T-helper 2 cell treated with Interferon-gamma antibody and Interleukin-4, amounts not matched to agents 5 μg/mL and 100 μg/mL, for 36 hours (primary cell): ENCODE measurements around the gene LARP4B.

ENCODE experiments used
- DNase-seq: peaks from one replicate; pipeline ENCODE4 v3.0.0; 2021; ENCODE audit warnings: low spot score
- H3K27ac Mint-ChIP-seq: one replicate; pipeline ENCODE4 v1.8.0; 2021; ENCODE audit warnings: mild to moderate bottlenecking, mixed read lengths
- H3K27me3 Mint-ChIP-seq: one replicate; pipeline ENCODE4 v1.8.0; 2021; ENCODE audit warnings: low read depth, mixed read lengths
- H3K36me3 Mint-ChIP-seq: one replicate; pipeline ENCODE4 v1.8.0; 2021; ENCODE audit warnings: low read depth, mixed read lengths
- H3K4me1 Mint-ChIP-seq: one replicate; pipeline ENCODE4 v1.8.0; 2021; ENCODE audit warnings: low read depth, mixed read lengths
- H3K4me3 Mint-ChIP-seq: one replicate; pipeline ENCODE4 v1.8.0; 2022; ENCODE audit warnings: mild to moderate bottlenecking, moderate library complexity, mixed read lengths
- H3K9me3 Mint-ChIP-seq: one replicate; pipeline ENCODE4 v1.8.0; 2021; ENCODE audit warnings: mixed read lengths

The LARP4B gene

GRCh38 chr10:761376-761775 lies 170.1 kb downstream of the LARP4B start:
- H3K4me3 Mint-ChIP-seq = no peak overlapping the region
- DNase-seq = no peak
- H3K4me1 Mint-ChIP-seq = peaks cover 3% of the 10 kb centered on the region
- H3K36me3 Mint-ChIP-seq = no peaks in the 10 kb centered on the region
- H3K27ac Mint-ChIP-seq = peak overlapping the region; percentile 2
- H3K9me3 Mint-ChIP-seq = peaks cover 31% of the 10 kb centered on the region
- H3K27me3 Mint-ChIP-seq = peaks cover 10% of the 10 kb centered on the region

- H3K9me3 Mint-ChIP-seq = peaks cover 31% of the 10 kb centered on the region
- no peak overlapping the region for H3K4me3 Mint-ChIP-seq
- H3K27ac Mint-ChIP-seq = no peak overlapping the region
Measured at GRCh38 chr10:760622-761021, 170.9 kb downstream of the LARP4B start.

GRCh38 chr10:759898-760477 lies 171.5 kb downstream of the LARP4B start:
- Mint-ChIP-seq H3K4me1 (peaks cover 3% of the 10 kb centered on the region), H3K27me3 (peaks cover 10% of the 10 kb centered on the region), H3K36me3 (no peaks in the 10 kb centered on the region), H3K9me3 (peaks cover 37% of the 10 kb centered on the region), H3K27ac (no peak overlapping the region), H3K4me3 (no peak overlapping the region)
- no peak for DNase-seq

More at GRCh38 chr10:760622-761021, 170.9 kb downstream of the LARP4B start:
- DNase-seq = no peak
- Mint-ChIP-seq H3K4me1 (peaks cover 3% of the 10 kb centered on the region), H3K36me3 (no peaks in the 10 kb centered on the region), H3K27me3 (peaks cover 10% of the 10 kb centered on the region)
